ENCODE measurements around the gene GJA3.

- TF ChIP-seq CTCF (IDR thresholded peaks at IDR 0.05 in 4 of 5, conservative IDR thresholded peaks at IDR 0.05 in 1 of 5) (no peak), POLR2A (IDR thresholded peaks at IDR 0.05) (no peak)
Measured at GRCh38 chr13:20142023-20142926, 18.6 kb downstream of the GJA3 start.
